GM12891 (cell line): ENCODE measurements around the gene OLA1.

Experiments
- POLR2A ChIP-seq: IDR thresholded peaks from 2 replicates; pipeline ENCODE4 v1.6.1; 2011; ENCODE audit warnings: low read depth, low read length, control low read depth
- POLR2AphosphoS5 ChIP-seq: IDR thresholded peaks from 2 replicates; pipeline ENCODE4 v1.6.1; 2011; ENCODE audit warnings: low read depth, low read length, control low read depth
- POU2F2 ChIP-seq: IDR thresholded peaks from 2 replicates; pipeline ENCODE4 v1.6.1; 2011; ENCODE audit warnings: low read depth, mild to moderate bottlenecking, control low read depth, low read length, moderate library complexity
- SPI1 ChIP-seq: IDR thresholded peaks from 2 replicates; pipeline ENCODE4 v1.6.1; 2011; ENCODE audit warnings: low read depth, low read length, control low read depth
- TAF1 ChIP-seq: IDR thresholded peaks from 2 replicates; pipeline ENCODE4 v1.6.1; 2011; ENCODE audit warnings: low read depth, low read length, control low read depth

- TF ChIP-seq POLR2AphosphoS5: no peak
- TF ChIP-seq POLR2A: no peak
- TF ChIP-seq POU2F2: no peak
- TF ChIP-seq SPI1: no peak
- no peak for TF ChIP-seq TAF1
Observed at GRCh38 chr2:174023591-174024523, 224.5 kb downstream of the OLA1 start.
